ENCODE data around the gene MACO1. TPM values are rescaled to one million over a fixed set of nuclear protein-coding genes. Genes with fewer than 3 reads are reported as not detected.

Gene MACO1
- total and polyA plus RNA-seq, 2 of the 8 experiments (the other 6 are each of a cell fraction or from before 2014, with no cell fraction given) = 3.5 to 15.1 TPM

DNA sequence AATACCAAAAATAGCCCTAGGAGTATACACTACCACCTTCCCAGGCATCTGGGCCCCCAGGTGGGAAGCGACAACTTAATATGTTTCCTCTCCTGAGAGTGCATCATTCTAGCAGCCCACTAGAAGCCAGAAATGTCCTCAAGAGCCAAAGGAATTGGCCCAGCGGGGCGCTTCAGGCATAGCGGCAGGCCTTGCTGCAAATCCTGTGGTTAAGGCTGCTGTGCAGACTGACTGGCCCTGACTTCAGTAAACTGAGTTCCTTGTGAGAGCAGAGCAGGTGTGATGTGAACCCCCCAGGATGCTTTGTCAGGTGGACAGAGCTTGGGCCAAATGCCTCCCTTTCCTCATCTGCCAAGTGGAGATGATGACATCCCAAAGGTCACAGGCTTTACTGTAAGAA is 83.0 kb downstream of the MACO1 start:
- Histone ChIP-seq H4K8ac (ENCODE audit: extremely low read depth, insufficient read depth, low read length) (no peak overlapping the region; the same call in 1 of the 2 replicates), H2BK5ac (ENCODE audit: low read depth, low read length) (no peak overlapping the region), H3K4me1 (replicated peaks in 1 of 4; ENCODE audit: control insufficient read depth in 3 of 4, insufficient read depth in 4 of 4, low read length in 3 of 4) (peaks cover 0 to 5% (median 4%) of the 10 kb centered on the region in 4 experiments; a peak in 5 of 7 replicates), H2BK20ac (ENCODE audit: low read length) (no peak overlapping the region), H3K56ac (replicated peaks; ENCODE audit: insufficient read length, low read depth, low read length) (no peak overlapping the region), H3K79me2 (ENCODE audit: control insufficient read depth in 1 of 2, insufficient read depth in 2 of 2, low read length in 2 of 2) (no peaks in the 10 kb centered on the region), H2BK12ac (ENCODE audit: low read depth, low read length) (no peak overlapping the region), H2AK5ac (ENCODE audit: low read depth, low read length) (no peak overlapping the region), H4K20me1 (replicated peaks in 1 of 2; ENCODE audit: control insufficient read depth in 1 of 2, insufficient read depth in 2 of 2, low read length in 2 of 2) (no peaks in the 10 kb centered on the region), H3K4me2 (ENCODE audit: insufficient read depth in 1 of 2, low read depth in 2 of 2, low read length in 2 of 2) (no peak overlapping the region), H3K18ac (ENCODE audit: extremely low read depth, low read length) (no peak overlapping the region), H4K91ac (replicated peaks; ENCODE audit: insufficient read length, low read length) (no peak overlapping the region), H3K9me3 (ENCODE audit: insufficient read depth in 2 of 2, low read depth in 1 of 2, low read length in 1 of 2) (no peaks in the 10 kb centered on the region), H3K23me2 (ENCODE audit: low read depth, low read length) (no peaks in the 10 kb centered on the region), H4K5ac (ENCODE audit: insufficient read length, low read depth, low read length) (no peak overlapping the region), H3K23ac (ENCODE audit: insufficient read length) (no peak overlapping the region), H3K4ac (replicated peaks; ENCODE audit: insufficient read length, low read depth, low read length) (no peak overlapping the region), H3K9ac (replicated peaks in 1 of 4; ENCODE audit: extremely low read depth in 1 of 4, low read depth in 3 of 4, low read length in 3 of 4) (no peak overlapping the region), H2AFZ (ENCODE audit: low read length) (no peak overlapping the region), H3K27ac (ENCODE audit: low read depth, low read length) (no peak overlapping the region), H2BK15ac (ENCODE audit: low read length) (no peak overlapping the region), H3K4me3 (ENCODE audit: extremely low read depth in 1 of 4, insufficient read depth in 2 of 4, low read depth in 3 of 4, low read length in 4 of 4) (no peak overlapping the region), H3K27me3 (replicated peaks in 1 of 4; ENCODE audit: control insufficient read depth in 3 of 4, extremely low read depth in 1 of 4, insufficient read depth in 3 of 4, low read length in 3 of 4) (no peaks in the 10 kb centered on the region), H2BK120ac (replicated peaks; ENCODE audit: low read depth, low read length) (no peak overlapping the region), H3K14ac (ENCODE audit: insufficient read length) (no peak overlapping the region), H3K79me1 (ENCODE audit: low read depth, low read length) (no peaks in the 10 kb centered on the region), H3K36me3 (ENCODE audit: control insufficient read depth in 2 of 4, insufficient read depth in 4 of 4, low read length in 3 of 4) (no peaks in the 10 kb centered on the region)
- FAIRE-seq (no peak), DNase-seq (ENCODE audit: low read depth in 1 of 2, low spot score in 2 of 2) (no peak)
- POLR2A ChIA-PET (ENCODE audit: partially characterized antibody) = interaction anchor here (1.1 kb wide), 1 partner anchor 281 kb away, joined by 4 read pairs; the partner anchor contains the start of gene SYF2
- 63% methylated on average over 4 of the region's 4 CpGs; no CpG with 5 or more reads in 1 of the 2 experiments for WGBS, 2 experiments (ENCODE audit: extremely low coverage in 1 of 2, insufficient coverage in 1 of 2, insufficient read length in 1 of 2, insufficient replicate concordance in 2 of 2, low coverage in 1 of 2, low lambda C conversion rate in 2 of 2, missing lambda C conversion rate in 1 of 2)
- CTCF ChIA-PET (ENCODE audit: partially characterized antibody) = interaction anchor here (1.3 to 15.3 kb wide), 5 partner anchors 8 to 59 kb away, joined by 4 to 240 read pairs (median 9); no protein-coding TSS in a partner anchor
- no peak for TF ChIP-seq SAP30 (IDR thresholded peaks at IDR 0.05; ENCODE audit: insufficient read depth, insufficient replicate concordance, low read length)
- no peak for TF ChIP-seq CEBPB (IDR thresholded peaks at IDR 0.05; ENCODE audit: low read depth, low read length)
- TF ChIP-seq FOSL1 (IDR thresholded peaks at IDR 0.05; ENCODE audit: insufficient read depth, low read depth, low read length) = no peak
- no peak for TF ChIP-seq BRCA1 (IDR thresholded peaks at IDR 0.05; ENCODE audit: low read depth, low read length)
- TF ChIP-seq, protein P1, sequence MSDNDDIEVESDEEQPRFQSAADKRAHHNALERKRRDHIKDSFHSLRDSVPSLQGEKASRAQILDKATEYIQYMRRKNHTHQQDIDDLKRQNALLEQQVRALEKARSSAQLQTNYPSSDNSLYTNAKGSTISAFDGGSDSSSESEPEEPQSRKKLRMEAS (IDR thresholded peaks at IDR 0.05) = no peak
- TF ChIP-seq CTBP2 (IDR thresholded peaks at IDR 0.05; ENCODE audit: borderline replicate concordance, insufficient read depth, insufficient read length, low read length) = no peak
- TF ChIP-seq JUND (IDR thresholded peaks at IDR 0.05; ENCODE audit: low read length) = no peak
- TF ChIP-seq YY1 (IDR thresholded peaks at IDR 0.05; ENCODE audit: low read depth, low read length) = no peak
